Measurements from ENCODE around the gene GPR32.
A peak's percentile ranks its signal among the peaks of the same experiment; 100 is the strongest.
"Not testable (repeated sequence)": the region's sequence is repeated elsewhere in the genome, so short reads cannot be mapped to it uniquely, and the experiment has no call there.

GPR32 gene

DNA sequence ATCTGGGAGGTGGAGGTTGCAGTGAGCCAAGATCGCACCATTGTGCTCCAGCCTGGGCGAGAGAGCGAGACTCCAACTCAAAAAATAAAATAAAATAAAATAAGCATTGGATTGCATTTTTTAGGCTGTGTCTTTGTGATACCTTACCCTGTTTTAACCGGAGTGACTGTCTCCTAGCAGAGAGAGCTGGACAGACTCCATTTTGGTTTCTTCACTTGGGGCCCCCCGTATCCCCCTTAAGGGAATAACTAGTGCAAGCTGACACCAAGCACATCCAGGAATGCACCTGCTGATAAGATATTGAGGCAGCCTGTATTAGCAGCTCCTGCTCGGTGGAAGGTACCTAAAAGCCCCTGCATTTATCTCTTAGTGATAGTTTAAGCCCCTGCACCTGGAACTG, 20.8 kb upstream of the GPR32 start:
- DNase-seq, result no peak

DNA sequence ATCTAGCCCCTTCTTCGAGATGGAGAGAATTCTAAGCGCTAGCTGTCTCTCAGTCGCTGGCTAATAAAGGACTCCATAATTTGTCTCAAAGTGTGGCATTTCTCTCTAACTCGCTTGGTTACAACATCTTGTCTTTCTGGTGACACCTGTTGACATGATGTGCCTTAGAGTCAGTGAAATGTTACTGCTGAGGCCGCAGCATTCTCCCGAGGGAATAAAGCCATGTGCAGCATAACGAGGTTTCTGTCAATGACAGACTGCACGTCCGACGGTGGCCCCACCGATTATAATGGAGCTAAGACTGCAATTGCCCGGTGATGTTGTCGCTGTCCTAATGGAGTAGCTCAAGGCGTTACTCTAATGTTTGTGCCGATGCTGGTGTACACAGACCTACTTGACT, 20.3 kb upstream of the GPR32 start:
- no peak for DNase-seq

GRCh38 chr19:50753879-50754278, 16.4 kb upstream of the GPR32 start:
- DNase-seq, result no peak

GRCh38 chr19:50756244-50756643, 14.0 kb upstream of the GPR32 start:
- not testable (repeated sequence) for DNase-seq

DNA sequence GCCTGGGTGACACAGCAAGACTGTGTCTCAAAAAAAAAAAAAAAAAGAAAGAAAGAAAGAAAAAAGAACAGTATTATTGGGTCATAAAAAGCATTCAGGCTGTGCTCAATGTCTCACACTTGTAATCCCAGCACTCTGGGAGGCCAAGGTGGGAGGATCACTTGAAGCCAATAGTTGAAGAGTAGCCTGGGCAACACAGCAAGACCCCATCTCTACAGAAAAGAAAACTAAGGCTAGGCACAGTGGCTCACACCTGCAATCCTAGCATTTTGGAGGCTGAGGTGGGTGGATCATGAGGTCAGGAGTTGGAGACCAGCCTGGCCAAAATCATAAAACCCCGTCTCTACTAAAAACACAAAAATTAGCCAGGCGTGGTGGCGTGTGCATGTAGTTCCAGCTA, 12.6 kb upstream of the GPR32 start:
- DNase-seq, result not testable (repeated sequence)

DNA sequence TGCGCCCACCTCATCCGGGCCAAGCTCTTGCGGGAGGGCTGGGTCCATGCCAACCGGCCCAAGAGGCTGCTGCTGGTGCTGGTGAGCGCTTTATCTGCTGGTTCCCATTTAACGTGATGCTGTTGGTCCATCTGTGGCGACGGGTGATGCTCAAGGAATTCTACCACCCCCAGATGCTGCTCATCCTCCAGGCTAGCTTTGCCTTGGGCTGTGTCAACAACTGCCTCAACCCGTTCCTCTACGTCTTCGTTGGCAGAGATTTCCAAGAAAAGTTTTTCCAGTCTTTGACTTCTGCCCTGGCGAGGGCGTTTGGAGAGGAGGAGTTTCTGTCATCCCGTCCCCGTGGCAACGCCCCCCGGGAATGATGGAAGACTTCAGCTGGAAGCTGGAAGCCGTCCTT, 11.2 kb upstream of the GPR32 start:
- DNase-seq, result not testable (repeated sequence)

GRCh38 chr19:50759886-50760285, 10.4 kb upstream of the GPR32 start:
- DNase-seq, result no peak

DNA sequence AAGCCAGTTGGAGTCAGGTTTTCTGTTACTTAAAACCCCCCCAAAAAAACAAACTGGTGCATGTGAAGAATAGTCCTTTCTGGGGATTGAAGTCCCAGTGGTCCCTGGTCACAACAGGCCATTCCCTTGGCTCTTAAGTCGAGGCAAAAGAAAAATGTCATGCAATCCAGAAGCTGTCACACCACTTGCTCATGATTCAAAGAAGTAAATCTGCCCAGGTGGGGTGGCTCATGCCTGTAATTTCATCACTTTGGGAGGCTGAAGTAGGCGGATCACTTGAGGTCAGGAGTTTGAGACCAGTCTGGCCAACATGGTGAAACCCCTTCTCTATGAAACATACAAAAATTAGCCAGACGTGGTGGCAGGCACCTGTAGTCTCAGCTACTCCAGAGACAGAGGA, 8.8 kb upstream of the GPR32 start:
- not testable (repeated sequence) for DNase-seq

GRCh38 chr19:50763521-50763920, 6.7 kb upstream of the GPR32 start:
- not testable (repeated sequence) for DNase-seq

GRCh38 chr19:50764409-50764808, 5.9 kb upstream of the GPR32 start:
- DNase-seq, result no peak

- DNase-seq, result not testable (repeated sequence)
Measured at GRCh38 chr19:50766746-50767145, 3.5 kb upstream of the GPR32 start.

DNA sequence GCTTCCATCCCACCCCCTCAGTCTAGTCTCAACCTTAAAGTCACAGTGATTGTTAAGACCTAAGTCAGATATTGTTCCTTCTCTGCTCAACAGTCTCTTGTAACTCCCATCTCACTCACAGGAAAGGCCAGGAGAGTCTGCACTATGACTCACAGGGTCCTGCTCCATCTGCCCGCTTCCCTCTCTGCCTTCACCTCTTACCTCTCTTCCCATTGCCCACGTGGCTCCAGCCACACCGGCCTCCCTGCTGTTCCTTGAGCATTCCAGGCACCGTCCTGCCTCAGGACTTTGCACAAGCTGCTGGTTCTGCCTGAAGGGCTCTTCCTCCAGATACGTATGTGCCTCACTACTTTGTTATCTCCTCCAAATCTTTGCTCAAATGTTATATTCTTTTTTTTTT, 3.0 kb upstream of the GPR32 start:
- not testable (repeated sequence) for DNase-seq

DNA sequence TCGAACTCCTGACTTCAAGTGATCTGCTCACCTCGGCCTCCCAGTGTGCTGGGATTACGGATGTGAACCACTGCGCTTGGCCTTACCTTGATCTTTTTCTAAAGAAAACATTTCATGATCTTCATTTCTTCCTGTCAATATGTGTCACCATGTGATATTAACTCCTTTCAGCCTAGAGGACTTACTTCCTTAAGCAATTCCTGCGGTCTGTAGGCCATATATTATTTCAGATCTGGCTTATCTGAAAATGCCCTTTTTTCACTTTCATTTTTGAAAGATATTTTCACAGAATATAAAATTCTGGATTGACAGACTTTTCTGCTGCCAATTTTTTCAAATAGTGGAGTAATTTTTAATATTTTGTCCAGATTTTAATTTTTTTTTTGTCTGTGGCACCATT, 2.0 kb upstream of the GPR32 start:
- DNase-seq, result no peak

DNA sequence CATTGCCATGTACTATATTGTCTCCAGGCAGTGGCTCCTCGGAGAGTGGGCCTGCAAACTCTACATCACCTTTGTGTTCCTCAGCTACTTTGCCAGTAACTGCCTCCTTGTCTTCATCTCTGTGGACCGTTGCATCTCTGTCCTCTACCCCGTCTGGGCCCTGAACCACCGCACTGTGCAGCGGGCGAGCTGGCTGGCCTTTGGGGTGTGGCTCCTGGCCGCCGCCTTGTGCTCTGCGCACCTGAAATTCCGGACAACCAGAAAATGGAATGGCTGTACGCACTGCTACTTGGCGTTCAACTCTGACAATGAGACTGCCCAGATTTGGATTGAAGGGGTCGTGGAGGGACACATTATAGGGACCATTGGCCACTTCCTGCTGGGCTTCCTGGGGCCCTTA, 624 bp downstream of the GPR32 start:
- no peak for DNase-seq

DNA sequence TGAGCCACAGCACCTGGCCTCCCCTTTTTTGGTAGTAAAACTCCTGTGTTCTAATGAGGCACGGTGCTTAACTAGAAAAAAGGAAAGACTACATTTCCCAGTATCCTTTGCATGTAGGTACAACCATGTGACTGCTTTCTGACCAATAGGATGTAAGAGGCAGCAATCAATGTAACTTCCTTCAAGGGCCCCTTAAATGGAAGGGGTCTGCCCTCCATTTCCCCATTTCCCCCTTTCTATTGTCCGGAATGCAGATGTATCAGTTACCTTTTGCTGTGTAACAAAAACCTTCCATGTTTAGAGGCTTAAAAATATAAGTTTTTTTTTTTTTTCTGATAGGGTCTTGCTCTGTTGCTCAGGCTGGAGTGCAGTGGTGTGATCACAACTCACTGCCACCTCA, 2.2 kb downstream of the GPR32 start:
- no peak for DNase-seq

- not testable (repeated sequence) for DNase-seq
Measured at GRCh38 chr19:50772912-50773311, 2.6 kb downstream of the GPR32 start.

DNA sequence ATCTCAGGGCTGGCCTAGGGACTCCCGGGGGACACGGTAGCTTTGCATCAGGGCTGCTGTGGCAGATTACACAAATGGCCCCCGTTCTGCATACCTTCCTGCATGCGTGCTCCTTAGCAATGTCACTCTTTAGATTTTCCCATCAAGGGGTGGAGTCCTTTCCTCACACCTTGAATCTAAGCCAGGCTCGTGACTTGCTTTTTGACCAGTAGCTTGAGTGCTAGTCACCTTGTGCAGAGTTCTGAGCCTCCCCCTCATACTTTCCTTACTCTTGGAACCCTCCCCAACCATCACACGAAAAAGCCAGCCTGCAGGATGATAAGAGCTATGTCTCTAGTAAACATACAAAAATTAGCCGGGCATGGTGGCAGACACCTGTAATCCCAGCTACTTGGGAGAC, 3.2 kb downstream of the GPR32 start:
- not testable (repeated sequence) for DNase-seq

GRCh38 chr19:50776131-50776530, 5.9 kb downstream of the GPR32 start:
- no peak for DNase-seq

- no peak for DNase-seq
Measured at GRCh38 chr19:50777261-50777660, 7.0 kb downstream of the GPR32 start.

DNA sequence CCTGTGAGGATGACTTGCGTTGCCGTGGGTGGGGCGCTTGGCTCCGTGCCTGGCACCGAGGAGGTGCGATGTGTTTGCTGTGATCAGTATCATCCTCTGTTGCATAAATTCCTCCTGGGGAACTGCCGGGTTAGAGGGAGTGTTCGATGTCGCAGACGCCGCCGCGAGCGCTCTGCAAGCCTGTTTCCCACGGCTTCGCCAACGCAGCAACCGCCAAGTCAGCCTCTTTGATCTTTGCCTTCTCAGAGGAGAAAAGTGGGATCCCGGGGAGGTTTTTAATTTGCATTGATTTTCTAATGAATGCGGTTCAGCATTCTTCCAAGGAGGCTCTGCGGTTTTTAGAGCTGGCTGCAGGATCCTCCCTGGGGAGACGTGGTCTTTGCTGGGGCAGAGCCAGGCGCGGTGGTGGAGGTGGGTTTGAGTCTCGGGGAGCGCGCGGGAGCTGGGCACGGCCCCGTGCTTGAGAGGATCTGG, 7.6 kb downstream of the GPR32 start:
- peak; percentile 15 for DNase-seq

DNA sequence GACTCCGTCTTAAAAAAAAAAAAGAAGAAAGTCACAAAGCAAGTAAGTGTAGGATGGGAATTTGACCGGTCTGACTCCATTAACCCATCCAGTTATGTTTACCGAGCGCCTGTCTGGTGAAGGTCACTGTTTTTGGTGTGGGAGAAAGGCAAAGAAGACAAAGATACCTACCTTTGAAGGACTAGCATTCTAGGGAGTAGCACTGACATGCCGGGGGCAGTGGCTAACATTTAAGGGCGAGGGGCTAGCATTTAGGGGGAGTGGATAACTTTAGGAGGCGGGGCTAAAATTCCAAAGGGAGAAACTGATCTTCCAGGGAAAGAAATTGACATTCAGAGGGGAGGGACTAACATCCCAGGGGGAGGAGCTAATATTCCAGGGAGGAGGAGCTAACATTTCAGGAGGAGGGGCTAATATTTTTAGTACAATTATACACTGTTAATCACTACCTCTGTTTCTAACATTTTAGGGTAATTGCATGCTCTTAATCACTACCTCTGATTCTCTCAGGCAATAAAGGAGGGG, 8.7 kb downstream of the GPR32 start:
- no peak for DNase-seq

DNA sequence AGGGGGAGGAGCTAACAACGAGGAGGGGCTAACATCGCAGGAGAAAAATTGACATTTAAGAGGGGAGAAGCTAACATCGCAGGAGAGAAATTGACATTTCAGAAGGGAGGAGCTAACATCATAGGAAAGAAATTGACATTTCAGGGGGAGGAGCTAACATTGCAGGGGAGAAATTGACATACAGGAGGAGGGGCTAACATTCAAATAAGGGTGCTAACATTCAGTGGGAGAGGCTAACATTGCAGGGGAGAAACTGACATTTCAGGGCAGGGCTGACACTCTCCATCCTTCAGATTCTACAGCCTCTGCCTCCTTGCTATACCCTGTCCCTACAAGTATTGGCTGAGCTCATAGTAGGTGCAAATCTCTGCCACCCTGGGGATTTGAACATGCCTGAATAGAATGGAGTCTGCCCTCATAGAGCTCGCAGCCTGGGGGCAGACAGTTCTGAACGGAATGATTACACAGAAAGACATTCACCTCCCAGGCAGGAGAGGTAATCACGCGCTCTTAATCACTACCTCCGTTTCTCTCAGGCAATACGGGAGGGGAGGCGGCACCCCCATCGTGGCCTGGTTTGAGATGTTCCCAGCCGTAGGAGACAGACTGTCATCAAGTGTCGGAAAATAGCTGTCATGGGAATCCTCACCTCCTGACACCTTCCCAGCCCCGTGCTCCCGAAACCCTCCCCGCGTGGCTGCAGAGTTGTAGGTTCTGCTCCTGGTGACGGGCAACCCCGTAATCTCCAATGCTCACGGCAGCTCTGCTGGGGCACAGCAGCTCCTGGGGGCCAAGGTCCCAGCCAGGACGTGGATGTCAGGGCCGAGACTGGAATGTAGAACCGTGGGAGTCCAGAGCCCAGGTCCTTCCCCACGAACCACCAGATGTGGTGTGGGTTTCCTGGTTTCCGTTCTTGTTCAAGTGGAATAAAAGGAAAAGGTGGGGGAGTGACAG, 9.5 kb downstream of the GPR32 start:
- DNase-seq, result no peak

DNA sequence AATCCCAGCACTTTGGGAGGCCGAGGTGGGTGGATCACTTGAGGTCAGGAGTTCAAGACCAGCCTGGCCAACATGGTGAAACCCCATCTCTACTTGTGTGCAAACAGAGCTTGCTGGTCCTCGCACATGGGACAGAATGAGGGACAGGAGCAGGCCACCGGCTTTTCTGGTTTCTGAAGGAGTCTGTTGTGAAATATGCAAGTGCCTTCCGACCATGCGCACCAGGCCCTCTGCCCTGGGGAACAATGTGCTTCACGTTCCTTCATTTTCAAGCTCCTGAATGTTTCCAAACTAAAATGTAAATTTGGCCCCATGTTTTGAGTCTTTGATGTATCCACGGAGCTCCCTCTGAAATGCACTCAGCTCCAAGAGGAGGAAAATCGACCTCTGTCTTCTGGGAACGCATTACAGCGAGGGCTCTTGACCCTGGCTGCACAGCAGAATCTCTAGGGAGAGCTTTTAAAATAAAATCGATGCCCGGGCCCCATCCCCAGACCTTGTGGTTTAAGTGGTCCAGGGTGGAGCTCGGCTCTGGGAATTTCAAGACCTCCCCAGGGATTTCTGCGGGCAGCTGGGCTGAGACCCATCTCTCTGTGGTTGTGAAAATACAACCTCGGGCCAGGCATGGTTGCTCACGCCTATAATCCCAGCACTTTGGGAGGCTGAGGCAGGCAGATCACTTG, 10.6 kb downstream of the GPR32 start:
- DNase-seq, result no peak

GRCh38 chr19:50783848-50784152, 13.5 kb downstream of the GPR32 start:
- DNase-seq, result not testable (repeated sequence)

Measured in fibroblast of skin of abdomen (primary cell).